GM12891 (cell line): ENCODE measurements around the gene FAM219A.

ENCODE experiments used
- POLR2A ChIP-seq: IDR thresholded peaks from 2 replicates; pipeline ENCODE4 v1.6.1; 2011; ENCODE audit warnings: low read depth, low read length, control low read depth
- POLR2AphosphoS5 ChIP-seq: IDR thresholded peaks from 2 replicates; pipeline ENCODE4 v1.6.1; 2011; ENCODE audit warnings: low read depth, low read length, control low read depth

DNA sequence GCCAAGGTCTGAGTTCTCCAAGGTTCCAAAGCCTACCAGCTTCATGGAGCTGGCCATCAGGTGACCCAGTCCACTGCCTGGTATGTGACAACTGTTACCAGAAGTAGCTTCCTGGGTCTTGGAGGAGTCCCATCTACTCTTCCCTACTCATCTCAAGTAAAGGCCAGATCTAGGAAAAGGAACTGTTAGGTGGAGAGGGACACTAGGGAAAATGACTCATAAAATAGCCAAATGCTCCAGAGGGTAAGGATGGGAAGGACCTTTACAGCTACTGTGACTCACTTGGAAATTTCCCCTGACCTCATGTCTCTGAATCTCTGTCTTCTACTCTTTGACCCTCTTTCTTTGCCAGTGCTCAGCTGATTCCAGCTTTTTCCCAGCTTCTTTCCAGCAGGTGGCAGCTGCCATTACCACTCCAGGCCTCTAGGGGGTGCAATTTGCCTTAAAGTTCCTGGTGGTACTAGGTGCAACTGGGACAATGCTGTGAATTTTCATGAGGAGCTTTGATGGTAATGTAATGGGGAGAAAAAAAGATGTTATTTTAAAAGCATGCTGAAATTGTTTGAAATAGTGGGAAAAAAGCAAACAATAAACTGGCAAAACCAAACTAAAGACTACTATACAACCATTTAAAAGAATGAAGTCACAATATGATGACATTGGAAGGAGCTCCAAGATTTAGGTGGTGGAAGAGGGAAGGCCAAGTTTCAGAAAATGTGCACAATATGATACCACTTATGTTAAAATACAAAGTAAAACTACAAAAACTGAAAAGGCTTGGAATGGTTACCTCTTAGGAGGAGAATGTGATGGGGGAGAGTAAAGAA is 54.6 kb downstream of the FAM219A start:
- TF ChIP-seq POLR2A (no peak), POLR2AphosphoS5 (no peak)
